IMR-90 (cell line): ENCODE data around the gene CHMP6. TPM values are rescaled to one million over a fixed set of nuclear protein-coding genes. Genes with fewer than 3 reads are reported as not detected.

Source experiments
- ATAC-seq: fragments of 200-7000 bp; cut with Tn5 transposase; 2 replicates; pipeline ENCODE4 v1.9.1; 2020; ENCODE audit warnings: low read depth, mild to moderate bottlenecking, moderate library complexity
- BruUV-seq: library from RNA; stranded (reverse); fragments of 400-500 nt; replicated peaks from 2 replicates; lab custom pipeline; 2021; lab: Mats Ljungman, UMichigan
- CTCF ChIA-PET: fragments of 300-600 bp; formaldehyde crosslinking; extraction: SDS; loops from one replicate; lab custom pipeline; 2021; ENCODE audit warnings: antibody characterized with exemption; lab: Yijun Ruan, JAX
- POLR2A ChIA-PET: fragments of 300-600 bp; sonication (Branson Sonifier 250); formaldehyde crosslinking; loops from one replicate; lab custom pipeline; 2022; ENCODE audit warnings: antibody characterized with exemption; ENCODE audit not compliant: unreplicated experiment; lab: Charles Lee
- DNase-seq: peaks from one replicate; pipeline ENCODE4 v3.0.0; 2013
- H2AFZ ChIP-seq: replicated peaks from 2 replicates; pipeline ENCODE3; 2013; ENCODE audit warnings: low read length, mild to moderate bottlenecking; ENCODE audit not compliant: poor library complexity
- H2AK5ac ChIP-seq: 2 replicates; pipeline ENCODE4 v1.6.1; 2013; ENCODE audit warnings: low read depth, low read length, inconsistent platforms
- H2AK9ac ChIP-seq: replicated peaks from 2 replicates; pipeline ENCODE3; 2013; ENCODE audit warnings: mild to moderate bottlenecking, low read depth, low read length, moderate library complexity; ENCODE audit not compliant: poor library complexity
- H2BK120ac ChIP-seq: 2 replicates; pipeline ENCODE4 v1.6.1; 2013; ENCODE audit warnings: low read depth, low read length, inconsistent platforms
- H2BK15ac ChIP-seq: 3 replicates; pipeline ENCODE4 v1.6.1; 2013; ENCODE audit warnings: low read depth, low read length, inconsistent platforms
- H2BK20ac ChIP-seq: 2 replicates; pipeline ENCODE4 v1.6.1; 2013; ENCODE audit warnings: low read depth, mild to moderate bottlenecking, inconsistent platforms, low read length, moderate library complexity
- H2BK5ac ChIP-seq: 2 replicates; pipeline ENCODE4 v1.6.1; 2013; ENCODE audit warnings: mild to moderate bottlenecking, low read depth, low read length, inconsistent platforms; ENCODE audit not compliant: poor library complexity, severe bottlenecking
- H3K14ac ChIP-seq: replicated peaks from 2 replicates; pipeline ENCODE4 v1.6.1; 2013; ENCODE audit warnings: low read depth, low read length, inconsistent platforms
- H3K18ac ChIP-seq: 2 replicates; pipeline ENCODE4 v1.6.1; 2013; ENCODE audit warnings: low read depth, low read length, control low read depth
- H3K23ac ChIP-seq: 2 replicates; pipeline ENCODE4 v1.6.1; 2013; ENCODE audit warnings: low read depth, low read length, inconsistent platforms
- H3K27ac ChIP-seq: 2 replicates; pipeline ENCODE4 v1.5.1; 2013; ENCODE audit warnings: mild to moderate bottlenecking, control low read depth, low read length; ENCODE audit not compliant: insufficient read depth
- H3K27me3 ChIP-seq: 2 replicates; pipeline ENCODE4 v1.6.1; 2013; ENCODE audit warnings: low read length; ENCODE audit not compliant: control insufficient read depth, insufficient read depth
- H3K36me3 ChIP-seq: 2 replicates; pipeline ENCODE4 v1.6.1; 2013; ENCODE audit warnings: low read length, mixed read lengths; ENCODE audit not compliant: control insufficient read depth, insufficient read depth
- H3K4ac ChIP-seq: 2 replicates; pipeline ENCODE4 v1.6.1; 2013; ENCODE audit warnings: low read depth, low read length, inconsistent platforms
- H3K4me1 ChIP-seq: 2 replicates; pipeline ENCODE4 v1.6.1; 2013; ENCODE audit warnings: low read length, mixed read lengths; ENCODE audit not compliant: control insufficient read depth, insufficient read depth
- H3K4me2 ChIP-seq: 2 replicates; pipeline ENCODE4 v1.6.1; 2013; ENCODE audit warnings: low read depth, mild to moderate bottlenecking, control low read depth, low read length, moderate library complexity
- H3K4me3 ChIP-seq: 2 replicates; pipeline ENCODE4 v1.5.1; 2013; ENCODE audit warnings: low read depth, mild to moderate bottlenecking, control low read depth, low read length, moderate library complexity; ENCODE audit not compliant: insufficient read depth
- H3K56ac ChIP-seq: 2 replicates; pipeline ENCODE4 v1.6.1; 2013; ENCODE audit warnings: low read length, inconsistent platforms; ENCODE audit not compliant: insufficient read depth; ENCODE audit errors: extremely low read depth
- H3K79me1 ChIP-seq, 2 experiments: 2 replicates each; pipeline ENCODE4 v1.6.1; 2013; ENCODE audit warnings: low read length in 2 of 2, inconsistent platforms in 1 of 2, low read depth in 1 of 2
- H3K9ac ChIP-seq: 2 replicates; pipeline ENCODE4 v1.6.1; 2013; ENCODE audit warnings: low read depth, low read length, control low read depth
- H3K9me1 ChIP-seq: 2 replicates; pipeline ENCODE4 v1.6.1; 2013; ENCODE audit warnings: low read length, inconsistent platforms; ENCODE audit not compliant: insufficient read depth
- H3K9me3 ChIP-seq: 2 replicates; pipeline ENCODE4 v1.6.1; 2013; ENCODE audit warnings: low read length; ENCODE audit not compliant: control insufficient read depth, insufficient read depth
- H4K20me1 ChIP-seq: 2 replicates; pipeline ENCODE4 v1.6.1; 2013; ENCODE audit warnings: low read length, inconsistent platforms; ENCODE audit not compliant: insufficient read depth
- H4K5ac ChIP-seq: 2 replicates; pipeline ENCODE4 v1.6.1; 2013; ENCODE audit warnings: mild to moderate bottlenecking, low read depth, low read length, control low read depth
- H4K8ac ChIP-seq, 2 experiments: 2 replicates each; pipeline ENCODE4 v1.6.1; 2013; ENCODE audit warnings: low read depth in 2 of 2, low read length in 2 of 2, control low read depth in 1 of 2, inconsistent platforms in 1 of 2
- H4K91ac ChIP-seq: 2 replicates; pipeline ENCODE4 v1.6.1; 2013; ENCODE audit warnings: low read depth, low read length, inconsistent platforms; ENCODE audit not compliant: insufficient read depth
- FOS ChIP-seq: fragments of 150-350 bp; IDR thresholded peaks from 2 replicates; pipeline ENCODE4 v1.6.1; 2016; ENCODE audit warnings: low read depth, low read length
- MAZ ChIP-seq: IDR thresholded peaks from 2 replicates; pipeline ENCODE4 v1.6.1; 2012; ENCODE audit warnings: low read depth, mild to moderate bottlenecking, low read length, improper control_type of control experiment, moderate library complexity, borderline replicate concordance
- RAD21 ChIP-seq: IDR thresholded peaks from 2 replicates; pipeline ENCODE4 v1.6.1; 2012; ENCODE audit warnings: low read length, improper control_type of control experiment
- SMC3 ChIP-seq: fragments of 150-350 bp; IDR thresholded peaks from 2 replicates; pipeline ENCODE4 v1.6.1; 2016; ENCODE audit warnings: low read depth, mild to moderate bottlenecking, antibody characterized with exemption, low read length, moderate library complexity
- WGBS, 2 experiments: methylation state at CpG; one replicate each; pipeline versions ENCODE4 v1.1.5 to v1.1.7; 2013; ENCODE audit warnings: missing lambda C conversion rate in 2 of 2; ENCODE audit not compliant: insufficient read length in 1 of 2; ENCODE audit errors: extremely low coverage in 2 of 2; 5-methylcytosine and 5-hydroxymethylcytosine counted together
- dilution Hi-C: fragments of 300-500 bp; cut with HindIII; formaldehyde crosslinking; loops from one replicate; pipeline ENCODE4 v1.14.3; 2018; ENCODE audit warnings: low sequenced_read_pairs; ENCODE audit not compliant: unreplicated experiment
- in situ Hi-C: fragments of 300-500 bp; cut with MboI; formaldehyde crosslinking; loops from 3 replicates; pipeline ENCODE4 v1.14.3; 2019; ENCODE audit warnings: low sequenced_read_pairs, inconsistent platforms, mixed read lengths
- intact Hi-C: fragments of 100-400 bp; cut with micrococcal nuclease; formaldehyde crosslinking; loops from 2 replicates; pipeline ENCODE4 v1.10.0; 2022
- polyA plus RNA-seq, 3 experiments: library from polyadenylated mRNA; depleted of rRNA; stranded (reverse); fragments of >200 nt; gene quantifications; 2 replicates each; pipeline ENCODE4 v1.2.3, GENCODE V29; 2012; ENCODE audit warnings: low replicate concordance in 1 of 3
- total RNA-seq: library from RNA; depleted of rRNA; stranded (reverse); fragments of >200 nt; gene quantifications from 2 replicates; pipeline ENCODE4 v1.2.3, GENCODE V29; 2012
- TF ChIP-seq, protein P1 (sequence below): conservative IDR thresholded peaks from 2 replicates; pipeline ENCODE4 v1.5.1; 2012; ENCODE audit warnings: mild to moderate bottlenecking, low read depth, low read length, improper control_type of control experiment

CHMP6 gene
- total and polyA plus RNA-seq, 2 of the 4 experiments (the other 2 are of a cell fraction), result 5.0 to 40.3 TPM

DNA sequence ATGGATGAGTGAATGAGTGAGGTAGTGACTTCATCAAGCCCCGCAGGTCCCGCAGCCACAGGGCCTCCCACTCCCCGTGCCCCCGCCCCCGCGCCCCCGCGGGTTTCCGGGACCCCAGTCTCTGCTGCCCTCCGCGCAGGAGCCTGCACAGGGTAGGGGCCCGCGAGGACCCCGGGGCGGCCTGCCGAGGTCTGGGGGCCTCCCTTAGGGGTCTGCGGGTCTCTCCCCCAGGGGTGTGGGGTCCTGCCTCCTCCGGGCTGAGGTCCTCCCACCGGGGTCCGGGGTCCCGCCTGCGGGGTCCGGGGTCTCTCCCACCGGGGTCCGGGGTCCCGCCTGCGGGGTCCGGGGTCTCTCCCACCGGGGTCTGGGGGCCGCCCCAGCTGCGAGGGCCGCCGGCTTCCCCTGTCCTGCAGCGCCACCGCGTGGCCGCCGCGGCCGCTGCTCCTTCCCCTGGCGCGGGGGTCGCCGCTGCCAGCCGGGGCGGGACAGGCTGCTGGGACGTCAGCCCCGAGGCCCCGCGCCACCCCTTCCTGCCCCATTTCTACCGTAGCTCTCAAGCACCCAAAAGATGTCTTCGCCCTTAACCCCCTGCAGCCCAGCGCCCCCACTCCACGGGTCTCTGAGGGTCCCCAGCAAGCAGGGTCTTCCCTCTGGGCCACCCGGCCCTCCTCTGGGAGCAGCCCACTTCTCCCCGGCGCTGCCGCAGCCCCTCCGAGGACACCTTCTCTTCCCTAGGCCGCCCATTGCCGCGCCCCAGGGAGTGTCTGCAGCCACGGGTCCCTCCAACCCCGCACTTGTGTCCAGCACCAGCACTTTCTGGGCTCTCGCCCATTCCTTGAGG, 10.4 kb upstream of the CHMP6 start:
- H3K27ac ChIP-seq, result no peak overlapping the region
- no peak overlapping the region for H2BK15ac ChIP-seq
- dilution Hi-C loops (no loop called here), intact Hi-C loops (loop anchor here (2.0 to 5.0 kb wide), 3 partner anchors 114 to 554 kb away; no protein-coding TSS in a partner anchor), in situ Hi-C loops (loop anchor here (5.0 kb wide), 1 partner anchor 554 kb away; no protein-coding TSS in a partner anchor)
- POLR2A ChIA-PET, result no interaction called here
- no peak overlapping the region for H3K4ac ChIP-seq
- no peak overlapping the region for H3K18ac ChIP-seq
- H3K9me3 ChIP-seq, result peaks cover 2% of the 10 kb centered on the region
- H2AK5ac ChIP-seq, result 0 out of 2 replicates have a peak overlapping the region, but pooled peaks have one; percentile 30
- H2BK5ac ChIP-seq, result no peak overlapping the region
- H3K23ac ChIP-seq, result no peak overlapping the region
- no peak overlapping the region for H4K5ac ChIP-seq
- H3K79me1 ChIP-seq, result no peaks in the 10 kb centered on the region
- no peak overlapping the region for H3K4me3 ChIP-seq
- no TSS peak for BruUV-seq
- H2BK20ac ChIP-seq, result no peak overlapping the region; the same call in 1 of the 2 replicates
- no peaks in the 10 kb centered on the region for H4K20me1 ChIP-seq
- DNase-seq (no peak), ATAC-seq (peak; percentile 35)
- no peak overlapping the region for H3K14ac ChIP-seq
- WGBS, 2 experiments, result 13% methylated on average over 33 of the region's 65 CpGs; no CpG with 5 or more reads in 1 of the 2 experiments
- H3K4me1 ChIP-seq, result peaks cover 7% of the 10 kb centered on the region
- H4K8ac ChIP-seq, result no peak overlapping the region; a peak in 1 of 4 replicates
- H3K36me3 ChIP-seq, result no peaks in the 10 kb centered on the region
- H3K4me2 ChIP-seq, result peak overlapping the region; percentile 33; the same call in 1 of the 2 replicates
- peaks cover 12% of the 10 kb centered on the region; the same call in 1 of the 2 replicates for H3K9me1 ChIP-seq
- no peak overlapping the region for H4K91ac ChIP-seq
- peak; percentile 64; the same call in 1 of the 2 replicates for TF ChIP-seq MAZ
- no peak for TF ChIP-seq FOS
- peak; percentile 55 for TF ChIP-seq SMC3
- TF ChIP-seq, protein P1, sequence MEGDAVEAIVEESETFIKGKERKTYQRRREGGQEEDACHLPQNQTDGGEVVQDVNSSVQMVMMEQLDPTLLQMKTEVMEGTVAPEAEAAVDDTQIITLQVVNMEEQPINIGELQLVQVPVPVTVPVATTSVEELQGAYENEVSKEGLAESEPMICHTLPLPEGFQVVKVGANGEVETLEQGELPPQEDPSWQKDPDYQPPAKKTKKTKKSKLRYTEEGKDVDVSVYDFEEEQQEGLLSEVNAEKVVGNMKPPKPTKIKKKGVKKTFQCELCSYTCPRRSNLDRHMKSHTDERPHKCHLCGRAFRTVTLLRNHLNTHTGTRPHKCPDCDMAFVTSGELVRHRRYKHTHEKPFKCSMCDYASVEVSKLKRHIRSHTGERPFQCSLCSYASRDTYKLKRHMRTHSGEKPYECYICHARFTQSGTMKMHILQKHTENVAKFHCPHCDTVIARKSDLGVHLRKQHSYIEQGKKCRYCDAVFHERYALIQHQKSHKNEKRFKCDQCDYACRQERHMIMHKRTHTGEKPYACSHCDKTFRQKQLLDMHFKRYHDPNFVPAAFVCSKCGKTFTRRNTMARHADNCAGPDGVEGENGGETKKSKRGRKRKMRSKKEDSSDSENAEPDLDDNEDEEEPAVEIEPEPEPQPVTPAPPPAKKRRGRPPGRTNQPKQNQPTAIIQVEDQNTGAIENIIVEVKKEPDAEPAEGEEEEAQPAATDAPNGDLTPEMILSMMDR, result peak; percentile 78
- peak; percentile 83 for TF ChIP-seq RAD21
- peak overlapping the region; percentile 60 for H2AK9ac ChIP-seq
- H3K9ac ChIP-seq, result no peak overlapping the region
- CTCF ChIA-PET, result interaction anchor here (0.9 kb wide), 1 partner anchor 554 kb away, joined by 3 read pairs; no protein-coding TSS in a partner anchor
- H3K27me3 ChIP-seq, result no peaks in the 10 kb centered on the region
- H2BK120ac ChIP-seq, result no peak overlapping the region; the same call in 1 of the 2 replicates
- H2AFZ ChIP-seq, result peak overlapping the region; percentile 60
- no peak overlapping the region for H3K56ac ChIP-seq
